Small intestine (tissue), 7 donors: ENCODE data around the gene PARD3. TPM values are rescaled to one million over a fixed set of nuclear protein-coding genes. Genes with fewer than 3 reads are reported as not detected.

Source experiments
- DNase-seq, 2 donors: peaks; one replicate each; pipeline versions ENCODE4 v3.0.0 to v3.0.0-alpha.2; 2013
- FAIRE-seq: peaks from 2 replicates; lab custom pipeline; 2012; peaks lifted over from hg19 to GRCh38; lab: Jason Lieb, UNC
- H3K27ac ChIP-seq, 3 donors: one replicate each; pipeline ENCODE4 v1.5.1; 2013; ENCODE audit warnings: low read length in 2 of 3, mild to moderate bottlenecking in 2 of 3, control low read depth in 1 of 3, inconsistent platforms in 1 of 3, low read depth in 1 of 3, moderate library complexity in 1 of 3
- H3K27me3 ChIP-seq, 3 donors: one replicate each; pipeline ENCODE4 v1.6.1; 2013; ENCODE audit warnings: low read length in 3 of 3, inconsistent platforms in 1 of 3; ENCODE audit not compliant: control insufficient read depth in 3 of 3, insufficient read depth in 3 of 3
- H3K36me3 ChIP-seq, 3 donors: one replicate each; pipeline ENCODE4 v1.6.1; 2013; ENCODE audit warnings: low read length in 3 of 3, inconsistent platforms in 1 of 3, low read depth in 1 of 3, mild to moderate bottlenecking in 1 of 3, moderate library complexity in 1 of 3; ENCODE audit not compliant: control insufficient read depth in 3 of 3, insufficient read depth in 2 of 3
- H3K4me1 ChIP-seq, 3 donors: one replicate each; pipeline ENCODE4 v1.6.1; 2013; ENCODE audit warnings: low read length in 2 of 3, inconsistent platforms in 1 of 3, low read depth in 1 of 3, mild to moderate bottlenecking in 1 of 3, moderate library complexity in 1 of 3; ENCODE audit not compliant: control insufficient read depth in 3 of 3, insufficient read depth in 2 of 3
- H3K4me3 ChIP-seq, 3 donors: one replicate each; pipeline ENCODE4 v1.5.1; 2013; ENCODE audit warnings: low read length in 3 of 3, control low read depth in 1 of 3, inconsistent platforms in 1 of 3, low read depth in 1 of 3, mild to moderate bottlenecking in 1 of 3, moderate library complexity in 1 of 3
- H3K9me3 ChIP-seq, 2 donors: one replicate each; pipeline ENCODE4 v1.6.1; 2013; ENCODE audit warnings: low read depth in 1 of 2, low read length in 1 of 2; ENCODE audit not compliant: control insufficient read depth in 2 of 2, insufficient read depth in 1 of 2
- WGBS, 3 donors: extraction: QIAGEN DNeasy Blood & Tissue Kit; methylation state at CpG; one replicate each; pipeline ENCODE4 v1.1.7; 2013; 5-methylcytosine and 5-hydroxymethylcytosine counted together
- polyA plus RNA-seq, 4 donors: library from polyadenylated mRNA; stranded (reverse) in 3 of 4; unstranded in 1 of 4; fragments of 200-250 nt in 3 of 4; fragments of 120-200 nt in 1 of 4; gene quantifications; one replicate each; pipeline versions ENCODE4 v1.2.1 to v1.2.3, GENCODE V29; 2013
- donor health status: healthy with polysubstance abuse.
- donor health status: control.
- donor health status: control.
- donor health status: Bipolar disorder and iron deficiency.
- donor health status: healthy.

PARD3 gene
- polyA plus RNA-seq, 4 donors = 14.3 to 24.3 (median 15.5) TPM

- no peaks in the 10 kb centered on the region for H3K4me1 ChIP-seq
- no peaks in the 10 kb centered on the region for H3K36me3 ChIP-seq
- WGBS, 3 donors = 86 to 94% (median 91%) methylated on average over 2 of the region's 2 CpGs
- DNase-seq (no peak), FAIRE-seq (no peak)
- H3K9me3 ChIP-seq = no peaks in the 10 kb centered on the region
- no peaks in the 10 kb centered on the region for H3K27me3 ChIP-seq
- no peak overlapping the region for H3K27ac ChIP-seq
- no peak overlapping the region for H3K4me3 ChIP-seq
These were observed 671.6 kb downstream of the PARD3 start for GRCh38 chr10:34143466-34143865.

GRCh38 chr10:34141032-34141680 lies 673.9 kb downstream of the PARD3 start:
- H3K4me1 ChIP-seq = no peaks in the 10 kb centered on the region
- no peak overlapping the region for H3K27ac ChIP-seq
- WGBS, 3 donors = 80 to 86% (median 80%) methylated on average over 2 of the region's 2 CpGs
- H3K4me3 ChIP-seq = no peak overlapping the region
- no peaks in the 10 kb centered on the region for H3K36me3 ChIP-seq
- no peak for FAIRE-seq
- H3K9me3 ChIP-seq = no peaks in the 10 kb centered on the region
- DNase-seq = no peak
- H3K27me3 ChIP-seq = no peaks in the 10 kb centered on the region

- no peak for DNase-seq
- 82 to 92% (median 88%) methylated on average over 3 of the region's 3 CpGs for WGBS, 3 donors
- H3K9me3 ChIP-seq = no peaks in the 10 kb centered on the region
- no peaks in the 10 kb centered on the region for H3K27me3 ChIP-seq
- no peak overlapping the region for H3K27ac ChIP-seq
- no peaks in the 10 kb centered on the region for H3K4me1 ChIP-seq
- no peak overlapping the region for H3K4me3 ChIP-seq
- FAIRE-seq = no peak
- H3K36me3 ChIP-seq = no peaks in the 10 kb centered on the region
These were observed 675.5 kb downstream of the PARD3 start for GRCh38 chr10:34139559-34139958.

GRCh38 chr10:34137955-34138354 lies 677.1 kb downstream of the PARD3 start:
- Histone ChIP-seq H3K27me3 (no peaks in the 10 kb centered on the region), H3K36me3 (peaks cover 0 to 3% (median 0%) of the 10 kb centered on the region in 3 donors), H3K4me1 (no peaks in the 10 kb centered on the region), H3K4me3 (no peak overlapping the region), H3K27ac (no peak overlapping the region), H3K9me3 (no peaks in the 10 kb centered on the region)
- FAIRE-seq (no peak), DNase-seq (no peak)
- 92 to 95% (median 95%) methylated on average over 2 of the region's 2 CpGs for WGBS, 3 donors

- 80 to 95% (median 87%) methylated on average over 7 of the region's 7 CpGs for WGBS, 3 donors
- peaks cover 0 to 4% (median 0%) of the 10 kb centered on the region in 3 donors for H3K36me3 ChIP-seq
- H3K27me3 ChIP-seq = no peaks in the 10 kb centered on the region
- no peak overlapping the region for H3K4me3 ChIP-seq
- H3K9me3 ChIP-seq = peaks cover 0 to 3% of the 10 kb centered on the region in 2 donors
- FAIRE-seq (no peak), DNase-seq (no peak)
- no peak overlapping the region for H3K27ac ChIP-seq
- H3K4me1 ChIP-seq = no peaks in the 10 kb centered on the region
These were observed 677.9 kb downstream of the PARD3 start for GRCh38 chr10:34137201-34137600.

GRCh38 chr10:34135515-34135914 lies 679.6 kb downstream of the PARD3 start:
- Histone ChIP-seq H3K4me3 (no peak overlapping the region), H3K4me1 (no peaks in the 10 kb centered on the region), H3K27me3 (no peaks in the 10 kb centered on the region), H3K9me3 (peaks cover 0 to 3% of the 10 kb centered on the region in 2 donors), H3K36me3 (peaks cover 0 to 4% (median 0%) of the 10 kb centered on the region in 3 donors), H3K27ac (no peak overlapping the region)
- 80 to 91% (median 83%) methylated on average over 5 of the region's 5 CpGs for WGBS, 3 donors
- FAIRE-seq (no peak), DNase-seq (no peak)

- no peak for FAIRE-seq
- H3K9me3 ChIP-seq = peaks cover 0 to 3% of the 10 kb centered on the region in 2 donors
- H3K4me1 ChIP-seq = no peaks in the 10 kb centered on the region
- peaks cover 0 to 4% (median 0%) of the 10 kb centered on the region in 3 donors for H3K36me3 ChIP-seq
- H3K27me3 ChIP-seq = no peaks in the 10 kb centered on the region
- H3K27ac ChIP-seq = no peak overlapping the region
- H3K4me3 ChIP-seq = no peak overlapping the region
- DNase-seq = no peak
- 79 to 96% (median 87%) methylated on average over 1 of the region's 1 CpG for WGBS, 3 donors
These were observed 680.5 kb downstream of the PARD3 start for GRCh38 chr10:34134602-34135001.

GRCh38 chr10:34133406-34133805 lies 681.7 kb downstream of the PARD3 start:
- H3K27me3 ChIP-seq = no peaks in the 10 kb centered on the region
- FAIRE-seq = no peak
- WGBS, 3 donors = 92 to 95% (median 93%) methylated on average over 5 of the region's 5 CpGs
- H3K36me3 ChIP-seq = peaks cover 0 to 4% (median 0%) of the 10 kb centered on the region in 3 donors
- no peaks in the 10 kb centered on the region for H3K4me1 ChIP-seq
- no peak overlapping the region for H3K27ac ChIP-seq
- DNase-seq = no peak
- H3K4me3 ChIP-seq = no peak overlapping the region
- H3K9me3 ChIP-seq = peaks cover 0 to 3% of the 10 kb centered on the region in 2 donors

GRCh38 chr10:34131152-34131551 lies 683.9 kb downstream of the PARD3 start:
- H3K27me3 ChIP-seq = no peaks in the 10 kb centered on the region
- FAIRE-seq = no peak
- no peak for DNase-seq
- WGBS, 3 donors = 90 to 94% (median 90%) methylated on average over 6 of the region's 6 CpGs
- H3K4me3 ChIP-seq = no peak overlapping the region
- no peak overlapping the region for H3K27ac ChIP-seq
- no peaks in the 10 kb centered on the region for H3K4me1 ChIP-seq
- H3K36me3 ChIP-seq = peaks cover 0 to 4% (median 0%) of the 10 kb centered on the region in 3 donors
- H3K9me3 ChIP-seq = peaks cover 0 to 3% of the 10 kb centered on the region in 2 donors
